Thyroid gland (tissue), 4 donors: ENCODE results near the gene ALDH4A1. TPM values are rescaled to one million over a fixed set of nuclear protein-coding genes. Genes with fewer than 3 reads are reported as not detected.
"Not testable (repeated sequence)": the region's sequence is repeated elsewhere in the genome, so short reads cannot be mapped to it uniquely, and the experiment has no call there.

Source experiments
- DNase-seq, 2 donors: peaks; one replicate each; pipeline ENCODE4 v3.0.0-alpha.2; 2019
- H3K27ac ChIP-seq, 3 donors: fragments of 200-600 bp; sonication (generic); 1 replicate in 2 of 3; 2 replicates in 1 of 3; pipeline ENCODE4 v1.5.1; 2016 to 2019; ENCODE audit warnings: mild to moderate bottlenecking in 1 of 3, moderate library complexity in 1 of 3
- H3K27me3 ChIP-seq: fragments of 200-600 bp; sonication (generic); one replicate; pipeline ENCODE4 v1.5.1; 2019
- H3K36me3 ChIP-seq, 2 donors: fragments of 200-600 bp; sonication (generic); one replicate each; pipeline ENCODE4 v1.5.1; 2016 to 2019
- H3K4me1 ChIP-seq, 2 donors: fragments of 200-600 bp; sonication (generic); one replicate each; pipeline ENCODE4 v1.5.1; 2017 to 2019
- H3K4me3 ChIP-seq, 3 donors: fragments of 200-600 bp; sonication (generic); replicated peaks in 1 of 3; 1 replicate in 2 of 3; 2 replicates in 1 of 3; pipeline ENCODE4 v1.5.1; 2016; ENCODE audit warnings: mild to moderate bottlenecking in 1 of 3
- H3K9me3 ChIP-seq: fragments of 200-600 bp; sonication (generic); one replicate; pipeline ENCODE4 v1.5.1; 2017
- POLR2A ChIP-seq, 2 donors: fragments of 450-650 bp; IDR thresholded peaks; one replicate each; pipeline ENCODE4 v1.6.1; 2017; ENCODE audit warnings: antibody characterized with exemption in 2 of 2, mild to moderate bottlenecking in 2 of 2, moderate library complexity in 1 of 2
- WGBS, 2 donors: methylation state at CpG; one replicate each; pipeline ENCODE4 v1.1.5; 2017; 5-methylcytosine and 5-hydroxymethylcytosine counted together
- intact Hi-C: fragments of 100-400 bp; cut with DNase I; formaldehyde crosslinking; loops from one replicate; pipeline ENCODE4 v1.15.1; 2023
- total RNA-seq, 4 donors: library from RNA; depleted of rRNA; stranded (reverse); fragments of >200 nt; gene quantifications; one replicate each; pipeline ENCODE4 v1.2.3, GENCODE V29; 2016
- TF ChIP-seq, protein P1 (sequence below), 6 experiments: fragments of 200-600 bp in 3 of 6; fragments of 450-650 bp in 3 of 6; sonication (generic) in 3 of 6; IDR thresholded peaks; one replicate each; pipeline ENCODE4 v1.5.1; 2016 to 2019; ENCODE audit warnings: antibody characterized with exemption in 6 of 6, mild to moderate bottlenecking in 2 of 6, inconsistent platforms in 1 of 6, moderate library complexity in 1 of 6

Gene ALDH4A1
- total RNA-seq, 4 donors from 2014 or later, result 5.4 to 29.9 (median 18.6) TPM

- intact Hi-C loops, result no loop called here
- Histone ChIP-seq H3K27me3 (no peaks in the 10 kb centered on the region), H3K36me3 (no peaks in the 10 kb centered on the region), H3K9me3 (no peaks in the 10 kb centered on the region), H3K27ac (no peak overlapping the region), H3K4me1 (no peaks in the 10 kb centered on the region), H3K4me3 (no peak overlapping the region)
- DNase-seq, result peak; percentile 16 to 53
- no peak for TF ChIP-seq POLR2A (IDR thresholded peaks at IDR 0.05)
- TF ChIP-seq, protein P1, sequence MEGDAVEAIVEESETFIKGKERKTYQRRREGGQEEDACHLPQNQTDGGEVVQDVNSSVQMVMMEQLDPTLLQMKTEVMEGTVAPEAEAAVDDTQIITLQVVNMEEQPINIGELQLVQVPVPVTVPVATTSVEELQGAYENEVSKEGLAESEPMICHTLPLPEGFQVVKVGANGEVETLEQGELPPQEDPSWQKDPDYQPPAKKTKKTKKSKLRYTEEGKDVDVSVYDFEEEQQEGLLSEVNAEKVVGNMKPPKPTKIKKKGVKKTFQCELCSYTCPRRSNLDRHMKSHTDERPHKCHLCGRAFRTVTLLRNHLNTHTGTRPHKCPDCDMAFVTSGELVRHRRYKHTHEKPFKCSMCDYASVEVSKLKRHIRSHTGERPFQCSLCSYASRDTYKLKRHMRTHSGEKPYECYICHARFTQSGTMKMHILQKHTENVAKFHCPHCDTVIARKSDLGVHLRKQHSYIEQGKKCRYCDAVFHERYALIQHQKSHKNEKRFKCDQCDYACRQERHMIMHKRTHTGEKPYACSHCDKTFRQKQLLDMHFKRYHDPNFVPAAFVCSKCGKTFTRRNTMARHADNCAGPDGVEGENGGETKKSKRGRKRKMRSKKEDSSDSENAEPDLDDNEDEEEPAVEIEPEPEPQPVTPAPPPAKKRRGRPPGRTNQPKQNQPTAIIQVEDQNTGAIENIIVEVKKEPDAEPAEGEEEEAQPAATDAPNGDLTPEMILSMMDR (IDR thresholded peaks at IDR 0.05), result no peak
- 25 to 33% methylated on average over 5 to 6 of the region's 6 CpGs for WGBS, 2 donors
These were observed 49.9 kb downstream of the ALDH4A1 start for GRCh38 chr1:18852501-18852900.

DNA sequence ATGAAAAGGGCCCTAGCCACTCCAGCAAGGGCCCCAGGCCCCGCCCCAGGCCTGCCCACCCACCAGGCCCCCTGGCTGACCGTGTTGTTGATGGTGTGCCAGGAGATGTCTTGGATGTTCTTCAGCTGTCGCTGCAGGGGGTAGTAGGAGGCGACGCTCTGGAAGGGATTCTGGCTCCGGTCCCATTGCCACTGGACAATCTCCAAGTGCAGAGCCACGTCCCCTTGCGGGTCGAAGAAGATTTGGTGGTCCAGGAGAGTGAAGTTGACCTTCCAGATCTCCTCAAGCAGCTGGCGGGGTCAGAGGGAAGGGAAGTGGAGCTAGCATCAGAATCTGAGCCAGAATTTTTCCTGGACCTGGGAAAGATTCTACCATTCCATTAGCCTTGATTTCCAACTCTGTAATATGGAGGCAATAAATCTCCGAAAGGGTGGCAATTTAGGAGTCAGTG lies 53.1 kb downstream of the ALDH4A1 start:
- Histone ChIP-seq H3K36me3 (no peaks in the 10 kb centered on the region), H3K27me3 (no peaks in the 10 kb centered on the region), H3K4me1 (no peaks in the 10 kb centered on the region), H3K27ac (no peak overlapping the region), H3K9me3 (no peaks in the 10 kb centered on the region), H3K4me3 (no peak overlapping the region)
- WGBS, 2 donors, result 50 to 63% methylated on average over 10 to 11 of the region's 11 CpGs
- intact Hi-C loops, result no loop called here
- TF ChIP-seq, protein P1 (IDR thresholded peaks at IDR 0.05), result no peak
- TF ChIP-seq POLR2A (IDR thresholded peaks at IDR 0.05), result no peak
- DNase-seq, result no peak

GRCh38 chr1:18847723-18848122 lies 54.6 kb downstream of the ALDH4A1 start:
- WGBS, 2 donors, result 89 to 97% methylated on average over 2 of the region's 2 CpGs
- H3K36me3 ChIP-seq, DNase-seq, H3K9me3 ChIP-seq, H3K4me3 ChIP-seq, intact Hi-C loops, H3K27me3 ChIP-seq, H3K27ac ChIP-seq, H3K4me1 ChIP-seq: not testable (repeated sequence)

DNA sequence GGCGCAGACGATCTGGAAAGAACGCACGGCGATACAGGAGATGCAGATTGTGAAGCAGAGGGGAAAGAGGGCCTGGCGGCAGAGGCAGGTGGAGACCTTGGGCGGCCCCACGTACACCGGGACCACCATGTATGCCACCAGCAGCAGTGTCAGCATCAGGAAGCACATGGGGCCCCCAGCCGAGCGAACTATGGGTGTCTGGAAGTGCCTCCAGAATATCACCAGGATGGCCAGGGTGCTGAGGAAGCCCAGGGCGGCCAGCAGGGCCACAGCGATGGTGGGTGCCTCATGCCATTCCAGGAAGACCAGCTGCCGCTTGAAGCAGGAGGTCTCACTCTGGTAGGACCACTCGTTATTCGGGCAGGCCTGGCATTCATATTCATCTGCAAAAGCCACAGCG lies 62.2 kb downstream of the ALDH4A1 start:
- DNase-seq, result no peak
- intact Hi-C loops, result no loop called here
- no peak for TF ChIP-seq POLR2A (IDR thresholded peaks at IDR 0.05)
- TF ChIP-seq, protein P1 (IDR thresholded peaks at IDR 0.05), result no peak
- Histone ChIP-seq H3K27ac (no peak overlapping the region), H3K4me1 (no peaks in the 10 kb centered on the region), H3K4me3 (no peak overlapping the region), H3K9me3 (no peaks in the 10 kb centered on the region), H3K27me3 (no peaks in the 10 kb centered on the region), H3K36me3 (no peaks in the 10 kb centered on the region)
- 93 to 94% methylated on average over 13 to 17 of the region's 17 CpGs for WGBS, 2 donors

GRCh38 chr1:18836654-18837053 lies 65.7 kb downstream of the ALDH4A1 start:
- no peak for TF ChIP-seq POLR2A (IDR thresholded peaks at IDR 0.05)
- TF ChIP-seq, protein P1 (IDR thresholded peaks at IDR 0.05), result no peak
- Histone ChIP-seq H3K4me1 (no peaks in the 10 kb centered on the region), H3K27ac (no peak overlapping the region), H3K4me3 (no peak overlapping the region), H3K9me3 (no peaks in the 10 kb centered on the region), H3K27me3 (no peaks in the 10 kb centered on the region), H3K36me3 (no peaks in the 10 kb centered on the region)
- no peak for DNase-seq
- 71 to 78% methylated on average over 5 of the region's 5 CpGs for WGBS, 2 donors
- intact Hi-C loops, result no loop called here

DNA sequence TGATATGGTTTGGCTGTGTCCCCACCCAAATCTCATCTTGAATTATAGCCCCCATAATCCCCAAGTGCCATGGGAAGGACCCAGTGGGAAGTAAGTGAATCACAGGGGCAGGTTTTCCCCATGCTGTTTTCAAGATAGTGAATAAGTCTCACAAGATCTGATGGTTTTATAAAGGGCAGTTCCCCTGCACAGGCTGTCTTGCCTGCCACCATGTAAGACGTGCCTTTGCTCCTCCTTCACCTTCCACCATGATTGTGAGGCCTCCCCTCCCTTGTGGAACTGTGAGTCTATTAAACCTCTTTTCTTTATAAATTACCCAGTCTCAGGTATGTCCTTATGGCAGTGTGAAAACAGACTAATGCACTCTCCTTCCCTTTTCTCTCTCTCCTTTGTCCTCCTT lies 70.0 kb downstream of the ALDH4A1 start:
- H3K4me3 ChIP-seq, H3K27ac ChIP-seq, H3K4me1 ChIP-seq, intact Hi-C loops, H3K36me3 ChIP-seq, DNase-seq, H3K27me3 ChIP-seq, H3K9me3 ChIP-seq: not testable (repeated sequence)
- 48 to 50% methylated on average over 1 of the region's 1 CpG for WGBS, 2 donors
